HepG2 (cell line): ENCODE results near the gene TRMT1. TPM values are rescaled to one million over a fixed set of nuclear protein-coding genes. Genes with fewer than 3 reads are reported as not detected.

Experiments used
- BORCS8-MEF2B ChIP-seq: sonication (generic); formaldehyde crosslinking; IDR thresholded peaks from 2 replicates; pipeline ENCODE4 v1.8.0; 2022; ENCODE audit warnings: mild to moderate bottlenecking, missing genetic modification reagents
- E2F2 ChIP-seq: sonication (generic); formaldehyde crosslinking; IDR thresholded peaks from 2 replicates; pipeline ENCODE4 v1.4.0; 2020; ENCODE audit warnings: missing genetic modification reagents, borderline replicate concordance
- ELF3 ChIP-seq: IDR thresholded peaks from 2 replicates; pipeline ENCODE4 v1.6.1; 2016; ENCODE audit warnings: missing genetic modification reagents, missing compliant biosample characterization
- PRPF4 ChIP-seq: fragments of 200-400 bp; formaldehyde crosslinking; IDR thresholded peaks from 2 replicates; pipeline ENCODE4 v1.6.1; 2016; ENCODE audit warnings: low read length, low read depth; ENCODE audit not compliant: poor library complexity, severe bottlenecking
- ZBTB21 ChIP-seq: sonication (generic); formaldehyde crosslinking; IDR thresholded peaks from 2 replicates; pipeline ENCODE4 v1.4.0; 2020; ENCODE audit warnings: missing genetic modification reagents
- ZBTB38 ChIP-seq: sonication (generic); formaldehyde crosslinking; IDR thresholded peaks from 2 replicates; pipeline ENCODE4 v1.5.1; 2020; ENCODE audit warnings: mild to moderate bottlenecking, missing genetic modification reagents
- ZNF121 ChIP-seq: sonication (generic); formaldehyde crosslinking; IDR thresholded peaks from 2 replicates; pipeline ENCODE4 v1.5.0; 2020; ENCODE audit warnings: mild to moderate bottlenecking, missing genetic modification reagents
- ZNF281 ChIP-seq: sonication (generic); formaldehyde crosslinking; IDR thresholded peaks from 2 replicates; pipeline ENCODE4 v1.4.0; 2020; ENCODE audit warnings: missing genetic modification reagents, borderline replicate concordance
- ZNF414 ChIP-seq: sonication (generic); formaldehyde crosslinking; IDR thresholded peaks from 2 replicates; pipeline ENCODE4 v1.5.0; 2020; ENCODE audit warnings: missing genetic modification reagents
- ZNF570 ChIP-seq: sonication (generic); formaldehyde crosslinking; IDR thresholded peaks from 2 replicates; pipeline ENCODE4 v1.4.0; 2020; ENCODE audit warnings: mild to moderate bottlenecking, missing genetic modification reagents, borderline replicate concordance
- ZNF841 ChIP-seq: sonication (generic); formaldehyde crosslinking; IDR thresholded peaks from 2 replicates; pipeline ENCODE4 v1.8.1; 2023; ENCODE audit warnings: missing genetic modification reagents, borderline replicate concordance
- ZNF850 ChIP-seq: sonication (generic); formaldehyde crosslinking; conservative IDR thresholded peaks from 2 replicates; pipeline ENCODE4 v1.9.0; 2021; ENCODE audit warnings: mild to moderate bottlenecking, missing genetic modification reagents
- polyA plus RNA-seq, 8 experiments: library from polyadenylated mRNA; depleted of rRNA in 3 of 8; stranded (reverse) in 7 of 8; unstranded in 1 of 8; fragments of >200 nt; fragmentation: Illumina TruSeq in 4 of 8; extraction: Trizol in 4 of 8; gene quantifications; 2 replicates each; pipeline versions ENCODE4 v1.2.1 to v1.2.3, GENCODE V29; 2011 to 2016; ENCODE audit warnings: low read depth in 4 of 8, missing spikeins in 1 of 8, mixed read lengths in 1 of 8; ENCODE audit not compliant: insufficient read depth in 1 of 8
- total RNA-seq, 5 experiments: library from RNA; depleted of rRNA; stranded (reverse); fragments of >200 nt; fragmentation: Illumina TruSeq; extraction: Trizol; gene quantifications; 2 replicates each; pipeline ENCODE4 v1.2.3, GENCODE V29; 2016; ENCODE audit warnings: low read depth in 1 of 5
- TF ChIP-seq, protein P1 (sequence below): sonication (generic); formaldehyde crosslinking; IDR thresholded peaks from 2 replicates; pipeline ENCODE4 v1.9.0; 2021; ENCODE audit warnings: missing genetic modification reagents, borderline replicate concordance
- TF ChIP-seq, protein P2 (sequence below): sonication (generic); formaldehyde crosslinking; IDR thresholded peaks from 2 replicates; pipeline ENCODE4 v1.4.0; 2020; ENCODE audit warnings: missing genetic modification reagents, borderline replicate concordance

Gene TRMT1
- total and polyA plus RNA-seq, 2 of the 13 experiments (the other 11 are each of a cell fraction or from before 2014, with no cell fraction given): 35.5 to 44.1 TPM

GRCh38 chr19:13060233-13060963, 56.1 kb downstream of the TRMT1 start (continued):
- TF ChIP-seq ZNF281 (CRISPR knock-in tag) (peak; percentile 81; the same call in 1 of the 2 replicates), ZBTB21 (CRISPR knock-in tag) (no peak), ZNF414 (CRISPR knock-in tag) (0 out of 2 replicates have a peak, but pooled peaks have one; percentile 19), BORCS8-MEF2B (0 out of 2 replicates have a peak, but pooled peaks have one; percentile 53), ZNF850 (CRISPR knock-in tag) (no peak), ZBTB38 (CRISPR knock-in tag) (no peak), ZNF841 (CRISPR knock-in tag) (no peak), E2F2 (no peak), PRPF4 (no peak), ZNF570 (no peak), ELF3 (CRISPR knock-in tag) (peak; percentile 52), ZNF121 (peak; percentile 65)
- TF ChIP-seq, protein P1, sequence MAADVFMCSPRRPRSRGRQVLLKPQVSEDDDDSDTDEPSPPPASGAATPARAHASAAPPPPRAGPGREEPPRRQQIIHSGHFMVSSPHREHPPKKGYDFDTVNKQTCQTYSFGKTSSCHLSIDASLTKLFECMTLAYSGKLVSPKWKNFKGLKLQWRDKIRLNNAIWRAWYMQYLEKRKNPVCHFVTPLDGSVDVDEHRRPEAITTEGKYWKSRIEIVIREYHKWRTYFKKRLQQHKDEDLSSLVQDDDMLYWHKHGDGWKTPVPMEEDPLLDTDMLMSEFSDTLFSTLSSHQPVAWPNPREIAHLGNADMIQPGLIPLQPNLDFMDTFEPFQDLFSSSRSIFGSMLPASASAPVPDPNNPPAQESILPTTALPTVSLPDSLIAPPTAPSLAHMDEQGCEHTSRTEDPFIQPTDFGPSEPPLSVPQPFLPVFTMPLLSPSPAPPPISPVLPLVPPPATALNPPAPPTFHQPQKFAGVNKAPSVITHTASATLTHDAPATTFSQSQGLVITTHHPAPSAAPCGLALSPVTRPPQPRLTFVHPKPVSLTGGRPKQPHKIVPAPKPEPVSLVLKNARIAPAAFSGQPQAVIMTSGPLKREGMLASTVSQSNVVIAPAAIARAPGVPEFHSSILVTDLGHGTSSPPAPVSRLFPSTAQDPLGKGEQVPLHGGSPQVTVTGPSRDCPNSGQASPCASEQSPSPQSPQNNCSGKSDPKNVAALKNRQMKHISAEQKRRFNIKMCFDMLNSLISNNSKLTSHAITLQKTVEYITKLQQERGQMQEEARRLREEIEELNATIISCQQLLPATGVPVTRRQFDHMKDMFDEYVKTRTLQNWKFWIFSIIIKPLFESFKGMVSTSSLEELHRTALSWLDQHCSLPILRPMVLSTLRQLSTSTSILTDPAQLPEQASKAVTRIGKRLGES: no peak
- TF ChIP-seq, protein P2, sequence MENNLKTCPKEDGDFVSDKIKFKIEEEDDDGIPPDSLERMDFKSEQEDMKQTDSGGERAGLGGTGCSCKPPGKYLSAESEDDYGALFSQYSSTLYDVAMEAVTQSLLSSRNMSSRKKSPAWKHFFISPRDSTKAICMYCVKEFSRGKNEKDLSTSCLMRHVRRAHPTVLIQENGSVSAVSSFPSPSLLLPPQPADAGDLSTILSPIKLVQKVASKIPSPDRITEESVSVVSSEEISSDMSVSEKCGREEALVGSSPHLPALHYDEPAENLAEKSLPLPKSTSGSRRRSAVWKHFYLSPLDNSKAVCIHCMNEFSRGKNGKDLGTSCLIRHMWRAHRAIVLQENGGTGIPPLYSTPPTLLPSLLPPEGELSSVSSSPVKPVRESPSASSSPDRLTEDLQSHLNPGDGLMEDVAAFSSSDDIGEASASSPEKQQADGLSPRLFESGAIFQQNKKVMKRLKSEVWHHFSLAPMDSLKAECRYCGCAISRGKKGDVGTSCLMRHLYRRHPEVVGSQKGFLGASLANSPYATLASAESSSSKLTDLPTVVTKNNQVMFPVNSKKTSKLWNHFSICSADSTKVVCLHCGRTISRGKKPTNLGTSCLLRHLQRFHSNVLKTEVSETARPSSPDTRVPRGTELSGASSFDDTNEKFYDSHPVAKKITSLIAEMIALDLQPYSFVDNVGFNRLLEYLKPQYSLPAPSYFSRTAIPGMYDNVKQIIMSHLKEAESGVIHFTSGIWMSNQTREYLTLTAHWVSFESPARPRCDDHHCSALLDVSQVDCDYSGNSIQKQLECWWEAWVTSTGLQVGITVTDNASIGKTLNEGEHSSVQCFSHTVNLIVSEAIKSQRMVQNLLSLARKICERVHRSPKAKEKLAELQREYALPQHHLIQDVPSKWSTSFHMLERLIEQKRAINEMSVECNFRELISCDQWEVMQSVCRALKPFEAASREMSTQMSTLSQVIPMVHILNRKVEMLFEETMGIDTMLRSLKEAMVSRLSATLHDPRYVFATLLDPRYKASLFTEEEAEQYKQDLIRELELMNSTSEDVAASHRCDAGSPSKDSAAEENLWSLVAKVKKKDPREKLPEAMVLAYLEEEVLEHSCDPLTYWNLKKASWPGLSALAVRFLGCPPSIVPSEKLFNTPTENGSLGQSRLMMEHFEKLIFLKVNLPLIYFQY (CRISPR knock-in tag): peak; percentile 27; the same call in 1 of the 2 replicates
